HG03097 (cell line): Measurements from ENCODE around the gene OR2T35.
A peak's percentile ranks its signal among the peaks of the same experiment; 100 is the strongest.
"Not testable (repeated sequence)": the region's sequence is repeated elsewhere in the genome, so short reads cannot be mapped to it uniquely, and the experiment has no call there.

Experiments used
- ATAC-seq: cut with Tn5 transposase; IDR thresholded peaks from one replicate; pipeline ENCODE4 v1.9.1; 2021; ENCODE audit not compliant: unreplicated experiment, low FRiP score

Gene OR2T35, protein sequence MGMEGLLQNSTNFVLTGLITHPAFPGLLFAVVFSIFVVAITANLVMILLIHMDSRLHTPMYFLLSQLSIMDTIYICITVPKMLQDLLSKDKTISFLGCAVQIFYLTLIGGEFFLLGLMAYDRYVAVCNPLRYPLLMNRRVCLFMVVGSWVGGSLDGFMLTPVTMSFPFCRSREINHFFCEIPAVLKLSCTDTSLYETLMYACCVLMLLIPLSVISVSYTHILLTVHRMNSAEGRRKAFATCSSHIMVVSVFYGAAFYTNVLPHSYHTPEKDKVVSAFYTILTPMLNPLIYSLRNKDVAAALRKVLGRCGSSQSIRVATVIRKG

GRCh38 chr1:248645178-248645577 lies at the start of gene OR2T35:
TSS of gene OR2T35 (minus strand) at chr1:248645278. CDS start at chr1:248639258, 6,020 bp downstream.
- not testable (repeated sequence) for ATAC-seq

- no peak for ATAC-seq
Measured at GRCh38 chr1:248691567-248692155, 46.6 kb upstream of the OR2T35 start.

DNA sequence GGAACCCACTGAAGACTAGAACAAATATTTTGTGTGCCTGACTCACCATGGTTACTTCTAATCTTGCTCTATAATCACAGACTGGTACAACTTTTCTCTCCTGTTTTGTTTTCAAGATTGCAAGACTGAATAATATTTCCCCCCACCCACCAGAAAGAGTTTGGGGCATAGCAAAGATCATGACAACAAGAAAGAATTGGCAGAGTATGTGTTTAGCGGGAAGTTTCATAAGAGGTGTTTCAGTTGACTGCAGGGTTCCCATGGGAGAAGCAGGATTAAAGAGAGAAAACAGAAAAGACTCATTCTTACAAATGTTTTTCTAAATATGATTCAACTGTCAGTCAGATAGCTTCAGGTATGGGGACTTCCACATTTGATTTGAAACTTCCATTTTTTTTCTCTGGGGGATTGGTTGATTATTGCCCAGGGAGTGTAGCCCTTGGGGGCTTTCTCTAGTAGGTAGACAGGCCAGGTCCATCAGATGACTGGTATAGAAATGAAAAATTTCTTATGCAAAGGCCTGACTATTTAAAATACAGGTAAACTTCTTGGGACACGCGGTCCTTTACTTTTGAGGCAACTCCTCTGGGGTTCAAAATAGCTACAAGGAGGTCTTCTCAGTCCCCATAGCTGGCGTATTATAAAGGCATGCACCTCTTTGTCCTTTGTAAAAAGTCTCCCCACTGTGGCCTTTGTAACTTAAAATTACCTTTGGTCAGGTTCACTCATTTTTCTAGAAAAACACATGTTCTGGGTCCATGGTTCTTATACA lies 43.6 kb upstream of the OR2T35 start:
- ATAC-seq, result peak; percentile 84

- peak; percentile 77 for ATAC-seq
Measured at GRCh38 chr1:248686815-248687214, 41.7 kb upstream of the OR2T35 start.

GRCh38 chr1:248681651-248682050 lies 36.6 kb upstream of the OR2T35 start:
- no peak for ATAC-seq

DNA sequence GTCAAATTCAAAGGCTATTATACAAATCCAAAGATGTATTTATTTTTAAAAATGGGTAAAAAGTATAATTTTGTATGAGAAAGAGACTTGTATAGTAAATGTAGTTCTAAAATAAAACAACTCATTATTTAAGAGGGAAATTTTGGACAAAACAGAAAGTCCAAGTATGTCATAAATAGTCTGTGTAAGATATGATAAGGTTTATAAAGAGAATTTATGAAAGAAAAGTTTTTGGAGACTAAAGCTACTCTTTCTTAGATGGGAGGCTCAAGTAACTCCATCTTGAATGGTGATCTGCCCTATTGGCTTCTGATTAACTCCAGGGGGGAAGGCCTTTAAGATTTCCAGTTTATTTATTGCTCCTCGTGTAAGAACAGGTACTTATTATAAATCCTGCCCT lies 24.9 kb upstream of the OR2T35 start:
- no peak for ATAC-seq

DNA sequence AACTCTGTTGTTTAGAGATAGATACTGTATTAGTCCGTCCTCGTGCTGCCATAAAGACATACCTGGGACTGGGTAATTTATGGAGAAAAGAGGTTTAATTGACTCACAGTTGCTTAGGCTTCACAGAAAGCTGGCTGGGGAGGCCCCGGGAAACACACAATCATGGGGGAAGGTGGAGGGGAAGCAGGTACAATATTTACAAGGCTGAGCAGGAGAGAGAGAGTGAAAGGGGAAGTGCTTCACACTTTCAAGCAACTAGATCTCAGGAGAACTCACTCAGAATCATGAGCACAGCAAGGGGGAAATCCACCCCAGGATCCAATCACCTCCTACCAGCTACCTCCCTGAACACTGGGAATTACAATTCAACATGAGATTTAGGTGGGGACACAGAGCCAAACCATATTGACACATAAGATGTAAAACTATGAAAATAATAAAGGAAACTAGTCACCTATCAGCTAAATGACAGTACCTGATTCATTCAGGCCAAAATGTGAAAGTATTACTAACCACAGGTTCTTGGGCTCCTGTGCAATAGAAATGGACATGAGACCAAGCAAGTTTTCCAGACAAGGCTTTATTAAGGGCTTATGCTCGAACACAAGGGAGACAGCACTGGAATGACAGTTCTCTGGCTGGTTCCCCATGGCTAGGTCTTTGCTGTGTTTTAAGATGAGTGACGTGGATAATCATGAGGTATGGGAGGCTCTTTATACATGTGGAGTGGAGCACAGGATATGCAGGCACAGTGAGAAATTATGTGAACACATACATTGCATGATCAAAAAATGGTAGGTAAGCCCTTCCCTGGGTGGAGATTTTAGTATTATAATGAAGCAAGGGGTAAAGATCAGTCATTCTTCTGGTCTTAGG lies 18.6 kb upstream of the OR2T35 start:
- ATAC-seq, result peak; percentile 98

DNA sequence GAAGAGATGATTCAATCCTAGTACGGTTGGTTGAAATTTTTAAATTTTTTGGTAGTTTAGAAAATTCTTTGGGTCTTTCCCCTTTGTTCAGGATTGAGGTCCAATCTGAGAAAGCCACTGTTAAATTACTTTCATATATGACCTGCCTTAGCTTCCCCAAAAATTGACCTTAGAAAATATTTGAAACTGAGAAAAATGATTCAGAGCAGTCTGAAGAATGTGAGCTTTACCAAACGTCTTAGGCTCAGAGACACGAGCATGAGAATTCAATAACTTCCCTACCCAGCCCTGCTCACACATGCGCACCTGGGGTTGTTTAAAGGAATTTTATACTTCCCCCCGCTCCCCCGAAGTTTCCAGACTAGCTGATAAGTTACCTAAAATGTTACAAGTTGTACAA lies 11.7 kb upstream of the OR2T35 start:
- ATAC-seq, result not testable (repeated sequence)

- peak; percentile 46 for ATAC-seq
Measured at GRCh38 chr1:248655354-248655753, 10.3 kb upstream of the OR2T35 start, which contains the start of gene OR2T27. TSS of gene OR2T27 (minus strand) at chr1:248655528. CDS start at chr1:248650884, 4,644 bp downstream.

GRCh38 chr1:248648770-248649536 lies 3.9 kb upstream of the OR2T35 start:
- not testable (repeated sequence) for ATAC-seq

DNA sequence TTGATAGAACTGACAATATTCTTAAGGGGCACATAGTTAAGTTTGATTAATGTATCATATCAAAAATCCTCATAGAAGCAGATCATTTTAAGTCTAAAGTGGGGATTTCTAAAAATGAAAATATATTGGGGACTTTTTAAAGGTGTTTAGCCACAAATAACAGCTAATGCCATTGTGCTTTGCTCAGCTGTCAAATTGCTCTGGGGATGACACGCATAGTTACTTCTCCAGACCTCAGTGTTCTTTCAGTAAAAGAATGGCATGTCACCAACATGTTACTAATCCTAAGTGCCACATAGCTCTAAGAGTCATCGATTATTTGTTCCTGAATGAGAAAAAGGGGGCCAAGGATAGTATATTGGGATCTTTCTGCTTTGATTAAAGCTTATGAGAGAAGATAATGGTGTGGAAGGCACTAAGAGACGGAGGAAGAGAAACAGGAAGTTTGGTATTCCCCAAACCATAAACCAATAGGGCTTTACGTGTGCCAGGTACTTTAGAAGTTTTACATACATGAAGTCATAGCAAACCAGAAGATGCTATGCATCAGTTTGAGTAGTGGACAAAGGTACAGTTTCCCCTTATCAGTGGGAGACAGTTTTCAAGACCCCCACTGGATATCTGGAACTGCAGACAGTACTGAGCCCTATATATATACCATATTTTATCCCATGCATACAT lies 2.0 kb downstream of the OR2T35 start:
- peak; percentile 53 for ATAC-seq

- ATAC-seq, result not testable (repeated sequence)
Measured at GRCh38 chr1:248641583-248641982, 3.5 kb downstream of the OR2T35 start.

- ATAC-seq, result peak; percentile 40
Measured at GRCh38 chr1:248640906-248641305, 4.2 kb downstream of the OR2T35 start.

GRCh38 chr1:248639652-248640051 lies 5.4 kb downstream of the OR2T35 start:
- ATAC-seq, result not testable (repeated sequence)

- not testable (repeated sequence) for ATAC-seq
Measured at GRCh38 chr1:248636612-248637011, 8.5 kb downstream of the OR2T35 start.

DNA sequence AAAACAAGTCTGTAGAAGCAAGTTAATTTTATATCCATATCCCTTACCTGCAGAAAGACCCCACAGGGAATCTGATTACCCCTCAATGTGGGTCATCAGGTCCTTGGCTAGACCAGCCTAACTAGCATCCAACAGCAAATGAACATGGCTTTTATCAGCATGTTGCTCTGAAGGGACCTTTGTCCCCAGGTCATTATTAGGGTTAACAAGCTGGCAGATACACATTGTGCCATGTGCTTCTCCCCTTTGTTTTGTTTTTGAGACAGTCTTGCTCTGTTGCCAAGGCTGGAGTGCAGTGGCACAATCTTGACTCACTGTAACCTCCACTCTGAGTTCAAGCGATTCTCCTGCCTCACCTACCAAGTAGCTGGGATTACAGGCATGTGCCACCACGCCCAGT lies 10.1 kb downstream of the OR2T35 start, which contains the start of gene OR2T11:
Gene OR2T11, minus strand, starts transcription at position 101 of the 400 bp plus-strand sequence. CDS start 7,963 bp downstream, outside the sequence.
- ATAC-seq, result not testable (repeated sequence)

DNA sequence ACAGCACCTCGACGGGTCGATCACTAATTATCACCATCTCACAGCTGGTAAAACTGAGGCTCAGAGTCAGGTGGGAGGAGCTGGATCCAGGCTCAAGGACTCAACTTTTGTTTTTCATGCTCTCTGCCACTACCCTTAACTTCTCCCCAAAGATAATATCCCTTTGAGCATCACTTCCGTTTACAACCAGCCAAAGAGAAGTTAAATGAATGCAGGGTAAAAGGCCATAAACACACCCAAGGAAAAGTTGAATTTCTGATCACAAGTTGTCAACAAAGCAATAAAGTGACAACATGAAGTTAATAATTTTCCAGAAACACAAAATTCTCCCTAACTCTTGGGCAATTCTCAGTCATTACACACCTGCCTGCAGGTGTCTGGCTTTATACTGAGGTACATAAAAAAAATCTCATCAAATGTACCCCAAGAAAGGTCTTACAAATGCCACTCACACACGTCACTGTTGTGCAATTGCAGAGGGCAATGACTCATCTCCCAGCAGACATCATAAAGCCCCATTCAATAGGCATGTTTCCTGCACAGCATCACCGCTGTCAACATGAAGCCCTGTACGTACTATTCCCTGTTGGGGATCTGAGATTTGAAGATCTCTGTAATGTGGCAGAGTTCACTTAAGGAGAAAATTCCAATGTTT lies 13.6 kb downstream of the OR2T35 start:
- ATAC-seq, result no peak

GRCh38 chr1:248630551-248630950 lies 14.5 kb downstream of the OR2T35 start:
- ATAC-seq, result no peak
